ENCODE results near the gene SUCLG1.
A peak's percentile ranks its signal among the peaks of the same experiment; 100 is the strongest.

The SUCLG1 gene

DNA sequence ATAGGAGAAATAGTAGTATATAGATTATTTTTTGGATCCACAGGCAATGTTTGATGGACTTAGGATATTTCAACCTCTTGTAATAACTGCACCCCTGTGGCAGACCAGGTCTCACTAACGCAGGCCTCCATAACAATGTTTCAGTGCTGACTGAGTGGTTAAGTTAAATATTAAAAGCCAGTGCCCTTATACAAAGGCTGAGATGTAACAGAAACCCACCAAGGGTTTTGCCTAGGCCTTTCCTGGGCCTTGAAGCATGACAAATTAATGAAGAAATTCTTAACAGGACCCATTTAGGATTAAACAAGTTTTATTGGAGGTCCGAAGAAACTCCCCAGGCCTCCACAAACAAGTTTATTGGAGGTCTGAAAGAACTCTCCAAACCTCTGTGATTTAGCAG lies 1.6 kb upstream of the SUCLG1 start:
- no peak for DNase-seq

DNA sequence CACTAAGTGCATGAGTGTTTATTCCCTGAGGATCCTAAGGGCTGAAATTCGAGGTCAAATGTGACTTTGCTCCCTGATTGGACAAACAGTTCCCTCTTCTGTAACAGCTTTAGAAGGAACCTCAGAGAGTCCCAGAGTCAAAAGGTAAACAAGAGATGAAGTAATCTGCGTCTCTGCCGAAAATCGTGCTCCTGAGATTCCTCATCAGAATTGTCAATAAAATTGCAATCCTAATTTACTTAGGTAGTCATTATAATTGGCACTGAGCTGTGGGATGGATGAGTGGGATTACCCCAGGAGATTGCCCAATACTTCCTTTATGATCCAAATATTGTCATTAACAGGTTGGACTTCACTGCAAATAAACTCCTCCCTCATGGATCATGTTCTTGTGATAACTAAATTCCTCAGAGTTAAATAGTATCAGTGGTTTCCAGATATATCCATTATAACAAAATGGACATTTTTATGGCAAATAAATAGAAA lies 907 bp upstream of the SUCLG1 start:
- no peak for DNase-seq

DNA sequence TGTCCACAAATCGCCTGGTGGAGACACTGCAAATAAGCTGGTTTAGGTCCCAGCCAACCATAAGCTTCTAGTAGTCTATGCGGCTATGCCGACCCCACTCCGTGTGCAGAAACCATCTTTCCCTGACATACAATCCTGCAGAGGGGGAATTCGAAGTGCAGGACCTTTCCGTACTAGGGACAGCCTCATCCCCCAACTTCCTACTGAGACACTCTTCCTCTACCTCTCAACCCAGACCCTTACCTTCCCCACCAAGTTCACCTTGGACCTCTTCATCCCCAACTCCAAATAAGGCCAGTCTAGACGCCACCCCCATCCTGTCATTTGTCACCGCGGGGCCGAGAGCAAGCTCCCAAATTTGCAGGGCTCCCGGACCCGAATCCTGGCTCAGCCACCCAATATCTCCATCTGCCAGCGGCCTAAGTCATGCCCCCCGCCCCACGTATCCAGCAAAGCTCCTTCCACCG lies 496 bp downstream of the SUCLG1 start:
- no peak for DNase-seq

DNA sequence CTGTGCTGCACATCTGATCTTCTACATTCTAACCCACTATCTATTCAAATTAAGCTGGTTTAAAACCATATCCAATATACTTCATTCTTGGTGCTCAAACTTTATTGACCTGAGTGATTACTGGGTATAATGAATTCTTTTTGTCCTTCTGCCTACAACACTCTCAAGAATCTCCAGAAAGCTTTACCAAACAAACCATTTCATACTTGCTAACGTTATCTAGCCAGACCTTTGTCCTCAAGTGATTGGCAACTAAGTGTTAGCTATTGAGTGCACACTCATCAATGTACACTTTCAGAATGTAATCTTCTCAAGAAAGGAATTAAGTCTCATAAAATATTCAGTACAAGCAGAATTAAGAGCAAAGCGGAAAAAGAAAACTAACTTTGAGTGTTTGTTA lies 1.4 kb downstream of the SUCLG1 start:
- DNase-seq, result no peak

DNA sequence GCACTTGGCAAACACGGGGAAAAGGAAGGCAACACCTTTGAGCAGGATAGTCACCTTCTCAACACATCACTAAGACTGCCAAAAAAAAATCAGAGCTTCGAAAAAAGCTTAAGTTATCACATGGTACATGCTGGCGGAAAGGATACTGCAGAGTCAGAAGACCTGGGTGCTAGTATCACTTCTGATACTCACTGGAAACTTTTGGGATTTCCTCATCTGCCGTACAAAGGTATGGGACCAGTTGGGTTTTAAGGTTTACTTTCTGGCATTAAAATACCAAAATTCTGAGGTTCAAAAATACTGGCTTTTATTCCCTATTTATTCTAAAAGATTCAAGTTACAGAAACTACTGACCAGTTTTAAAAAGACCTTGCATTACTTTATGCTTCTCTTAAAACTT lies 2.9 kb downstream of the SUCLG1 start:
- DNase-seq, result no peak

DNA sequence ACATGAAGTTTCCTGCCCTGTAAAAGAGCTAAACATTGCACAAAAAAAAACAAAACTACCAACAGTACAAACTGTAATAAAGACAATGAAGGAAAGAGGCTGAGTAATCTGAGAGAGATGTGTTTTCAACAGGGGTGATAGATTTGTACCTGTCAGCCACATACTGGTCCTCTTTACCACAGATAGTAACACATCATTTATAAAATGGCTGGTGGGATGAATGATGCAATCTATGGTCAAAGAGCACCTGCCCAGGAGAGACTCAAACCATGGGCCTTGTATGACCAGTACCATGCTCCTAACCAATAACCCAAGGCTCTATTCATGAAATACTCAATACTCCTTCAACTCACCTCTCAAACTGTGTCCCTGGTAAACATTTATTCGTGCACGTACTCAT lies 4.5 kb downstream of the SUCLG1 start:
- no peak for DNase-seq

DNA sequence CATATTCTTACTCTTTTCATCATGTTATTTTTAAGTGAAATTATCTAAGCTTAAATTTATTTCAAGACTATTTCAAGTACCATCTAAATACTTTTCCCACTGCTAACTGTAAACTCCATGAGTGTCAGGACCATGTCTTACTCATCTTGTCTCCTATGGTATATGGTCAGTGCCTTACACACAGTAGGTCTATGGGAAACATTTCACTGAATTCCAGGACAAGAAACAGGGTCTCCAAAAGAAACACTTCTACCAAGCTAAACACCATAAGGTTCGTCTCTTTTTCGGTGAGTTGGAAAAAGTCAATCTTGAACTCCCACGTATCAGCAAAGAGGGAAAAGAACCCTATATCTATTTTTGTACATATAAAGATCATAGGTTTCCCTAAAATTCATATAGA lies 6.5 kb downstream of the SUCLG1 start:
- DNase-seq, result no peak

DNA sequence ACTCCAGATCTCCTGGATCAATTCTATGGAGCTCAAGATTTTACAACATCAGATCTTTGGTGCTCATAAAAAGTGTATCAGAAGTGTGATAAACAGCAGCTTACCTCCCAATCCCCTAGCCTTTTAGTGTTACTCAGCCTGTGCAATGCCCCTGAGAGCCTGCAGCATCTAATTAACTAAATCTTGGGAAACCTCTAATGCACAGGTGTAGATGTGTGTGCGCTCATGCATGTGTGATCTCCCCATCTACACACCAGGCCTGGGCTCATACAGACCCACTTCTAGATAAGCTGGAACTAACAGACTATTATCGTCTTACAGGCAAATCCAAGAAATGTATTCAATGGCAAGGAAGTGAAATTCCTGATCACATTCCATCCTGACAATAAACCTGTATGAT lies 7.5 kb downstream of the SUCLG1 start:
- no peak for DNase-seq

DNA sequence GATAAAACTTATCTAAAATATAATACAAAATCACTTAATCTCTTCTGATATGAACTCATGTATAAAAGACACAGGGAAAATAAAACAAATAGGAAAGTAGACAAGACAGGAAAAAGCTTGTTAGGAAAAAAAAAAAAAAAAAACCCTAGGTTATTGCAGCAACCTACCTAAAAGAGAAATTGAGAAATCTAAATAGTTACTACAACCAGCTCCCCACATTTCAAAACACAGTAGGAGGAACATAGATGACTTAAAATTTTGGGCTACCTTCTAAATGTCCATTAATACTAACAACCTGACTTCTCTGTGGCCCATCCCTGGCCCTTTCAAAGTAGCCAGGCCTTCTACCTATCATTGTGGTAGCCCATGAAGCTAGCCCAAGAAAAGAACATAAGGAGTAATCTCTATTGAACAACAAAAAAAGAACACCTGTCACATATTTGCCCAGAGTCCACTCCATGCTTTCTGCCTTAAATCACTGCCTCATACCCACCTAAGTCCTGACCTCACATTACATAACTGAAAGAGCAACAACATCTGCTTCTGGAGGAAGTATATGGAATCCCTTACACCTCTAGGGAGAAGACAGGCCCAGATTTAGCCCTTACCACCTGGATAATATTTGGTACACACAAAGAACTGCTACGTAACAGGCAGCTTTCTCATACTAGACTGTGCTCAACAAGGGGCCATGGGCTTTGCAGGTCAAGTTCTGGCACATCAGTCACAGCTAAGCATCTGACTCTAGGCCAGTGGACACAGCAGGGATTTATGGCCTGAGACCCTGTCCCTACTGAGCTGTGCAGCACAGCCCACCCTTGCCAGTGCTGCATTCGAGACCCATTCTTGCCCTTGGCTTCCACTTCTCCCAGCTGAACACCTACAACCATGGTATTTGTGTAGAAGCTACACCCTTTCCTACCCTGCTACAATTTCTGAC lies 8.5 kb downstream of the SUCLG1 start:
- DNase-seq, result no peak

DNA sequence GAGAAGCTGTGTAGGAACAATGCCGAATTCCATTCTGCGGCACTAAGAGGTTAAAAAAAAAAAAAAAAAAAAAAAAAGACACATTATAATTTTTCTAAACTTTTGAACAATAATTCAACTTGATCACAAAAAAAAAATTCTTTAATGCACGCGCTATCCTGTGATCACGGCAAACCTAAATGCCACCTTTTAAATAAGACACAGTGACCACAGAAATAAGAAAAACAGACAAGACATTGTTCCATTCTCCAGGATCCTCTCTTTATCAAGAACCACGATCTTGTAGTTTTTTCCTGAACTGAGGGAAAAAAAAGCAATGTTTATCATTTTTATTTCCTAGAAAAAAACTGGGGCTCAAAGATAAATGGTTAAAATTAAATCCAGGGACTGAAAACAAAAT lies 9.4 kb downstream of the SUCLG1 start:
- DNase-seq, result no peak

DNA sequence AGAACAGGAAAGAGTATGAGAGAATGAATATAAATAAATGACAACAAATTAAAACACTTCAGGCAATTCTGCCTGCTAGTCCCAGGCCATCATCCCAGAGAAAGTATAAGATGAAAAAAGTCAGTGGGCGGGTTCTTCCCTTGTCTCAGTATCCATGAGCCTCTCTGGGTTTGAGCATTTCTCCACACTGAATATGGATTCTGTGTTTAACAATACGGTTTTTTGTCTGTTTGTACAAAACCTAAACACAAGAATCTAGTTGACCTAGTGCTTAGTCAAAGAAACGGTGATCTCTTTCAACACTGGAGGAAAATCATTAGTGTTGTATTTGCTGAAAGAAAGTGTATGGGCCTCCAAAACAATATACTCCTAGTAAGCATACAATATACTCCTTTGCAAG lies 10.0 kb downstream of the SUCLG1 start:
- no peak for DNase-seq

DNA sequence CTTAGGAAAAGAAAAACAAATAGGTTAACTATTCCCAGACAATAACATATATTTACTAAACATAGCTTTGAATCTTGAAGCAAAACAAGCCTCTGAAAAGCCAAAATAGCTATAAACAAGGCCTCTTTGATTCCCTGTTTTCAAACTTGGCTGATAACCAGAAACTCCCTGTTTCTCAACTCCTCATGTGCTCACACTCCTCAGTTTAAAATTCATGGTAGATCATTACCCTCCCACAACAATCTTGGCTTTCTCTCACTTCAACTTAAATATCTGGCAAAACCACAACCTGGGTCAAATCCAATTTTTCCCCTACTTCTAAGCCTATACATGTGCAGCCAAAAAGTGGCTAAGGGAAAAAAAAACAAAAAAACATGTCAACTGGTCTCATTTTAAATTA lies 15.6 kb downstream of the SUCLG1 start:
- peak in 1 of 2 donors; percentile 15 for DNase-seq

DNA sequence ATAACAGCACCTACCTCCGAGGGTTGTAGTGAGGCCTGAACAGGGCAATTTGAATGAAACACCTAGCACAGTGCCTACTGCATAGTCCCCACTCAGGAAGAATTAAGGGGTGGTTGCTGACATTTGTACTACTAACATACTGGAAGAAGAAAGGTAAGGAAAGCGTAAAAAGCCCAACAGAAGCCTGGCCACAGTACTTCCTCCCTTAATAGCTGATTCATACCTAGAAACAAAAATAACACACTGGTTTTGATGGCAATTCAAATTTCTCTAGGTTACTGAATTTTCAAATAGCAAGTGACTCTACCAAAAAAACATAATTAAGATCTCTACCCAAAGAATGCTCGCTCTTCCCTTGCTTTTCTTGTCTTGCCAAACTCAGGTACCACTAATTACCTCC lies 16.2 kb downstream of the SUCLG1 start:
- no peak for DNase-seq

DNA sequence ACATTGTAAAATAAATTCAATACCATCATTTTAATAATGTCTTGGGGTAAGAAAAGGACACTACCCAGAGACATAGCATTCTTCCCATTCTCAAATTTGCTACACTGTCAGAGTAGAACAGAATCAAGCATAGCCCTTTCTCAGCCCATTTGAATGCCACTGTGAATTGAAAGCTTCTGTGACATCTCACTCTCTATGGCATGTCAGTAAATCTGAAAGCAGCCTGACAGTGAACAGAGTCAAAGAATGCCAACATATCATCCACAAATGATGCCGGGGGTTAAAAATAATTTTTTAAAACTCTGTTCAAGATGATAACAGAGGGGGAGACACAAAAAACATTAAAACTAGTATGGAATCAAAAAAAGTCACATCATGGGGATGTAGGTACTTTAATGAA lies 17.6 kb downstream of the SUCLG1 start:
- DNase-seq, result no peak

DNA sequence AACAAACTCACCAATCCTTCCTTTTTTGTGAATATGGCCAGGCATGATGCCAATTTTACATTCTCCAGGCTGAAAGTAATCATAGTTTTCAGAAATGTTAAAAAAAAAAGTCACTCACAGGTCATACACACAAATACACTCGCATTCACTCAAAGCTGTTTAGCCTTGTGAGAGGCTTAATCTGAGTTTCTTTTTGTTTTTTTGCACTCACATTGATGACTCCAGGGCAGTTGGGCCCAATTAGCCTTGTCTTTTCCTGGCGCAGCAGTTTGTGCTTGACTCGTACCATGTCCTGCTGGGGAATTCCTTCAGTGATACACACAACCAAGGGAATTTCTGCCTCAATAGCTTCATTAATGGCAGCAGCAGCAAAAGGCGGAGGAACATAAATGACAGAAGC lies 18.0 kb downstream of the SUCLG1 start:
- DNase-seq, result no peak

DNA sequence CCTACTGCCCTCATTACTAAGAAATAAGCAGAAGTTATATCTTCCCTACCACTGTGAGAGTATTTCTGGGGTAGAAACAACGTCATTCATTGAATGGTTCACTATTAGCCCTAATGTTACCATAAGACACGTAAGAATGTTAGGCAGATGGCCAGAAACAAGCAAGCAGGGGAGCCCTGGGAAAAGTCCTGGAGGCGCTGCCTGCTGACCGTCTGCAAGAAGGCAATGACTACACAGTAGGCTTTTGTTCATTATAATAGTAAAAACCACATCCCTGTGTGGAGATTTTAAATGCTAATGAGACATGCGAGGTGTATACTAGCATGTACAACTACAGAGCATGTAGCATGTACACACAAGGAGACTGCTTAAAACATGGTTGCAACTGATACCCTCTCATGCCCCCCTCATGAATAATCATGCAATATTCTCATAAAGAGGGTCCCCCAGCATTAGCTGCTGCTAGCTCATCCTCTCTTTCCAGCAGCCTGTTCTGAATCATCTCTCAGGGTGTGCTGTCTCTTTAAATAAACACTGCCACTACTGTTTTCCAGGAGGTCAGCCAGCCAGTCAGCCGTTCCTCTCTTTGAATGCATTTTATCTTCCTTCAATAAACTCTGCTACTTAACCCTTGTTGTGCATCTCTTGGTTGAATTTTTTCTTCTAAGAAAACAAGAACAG lies 23.6 kb downstream of the SUCLG1 start:
- peak; percentile 7 to 60 for DNase-seq

DNA sequence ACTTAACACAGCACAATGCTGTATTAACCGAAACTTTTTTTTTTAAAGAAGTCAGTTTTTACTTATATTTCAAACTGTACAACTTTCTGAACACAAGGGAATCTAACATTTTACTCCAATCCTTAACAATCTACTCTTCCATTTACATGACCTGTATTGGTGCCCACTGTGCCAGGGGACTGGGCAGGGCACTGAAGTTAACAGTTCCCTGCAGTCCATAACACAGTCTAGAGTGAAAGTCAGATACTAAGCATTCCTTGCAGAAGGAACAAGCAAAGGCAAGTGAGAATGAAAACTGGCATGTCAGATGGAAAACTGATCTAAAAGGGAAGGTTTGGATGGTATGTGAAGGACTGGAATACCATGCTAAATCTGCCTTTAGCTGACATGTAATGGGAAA lies 29.8 kb downstream of the SUCLG1 start:
- DNase-seq, result no peak

DNA sequence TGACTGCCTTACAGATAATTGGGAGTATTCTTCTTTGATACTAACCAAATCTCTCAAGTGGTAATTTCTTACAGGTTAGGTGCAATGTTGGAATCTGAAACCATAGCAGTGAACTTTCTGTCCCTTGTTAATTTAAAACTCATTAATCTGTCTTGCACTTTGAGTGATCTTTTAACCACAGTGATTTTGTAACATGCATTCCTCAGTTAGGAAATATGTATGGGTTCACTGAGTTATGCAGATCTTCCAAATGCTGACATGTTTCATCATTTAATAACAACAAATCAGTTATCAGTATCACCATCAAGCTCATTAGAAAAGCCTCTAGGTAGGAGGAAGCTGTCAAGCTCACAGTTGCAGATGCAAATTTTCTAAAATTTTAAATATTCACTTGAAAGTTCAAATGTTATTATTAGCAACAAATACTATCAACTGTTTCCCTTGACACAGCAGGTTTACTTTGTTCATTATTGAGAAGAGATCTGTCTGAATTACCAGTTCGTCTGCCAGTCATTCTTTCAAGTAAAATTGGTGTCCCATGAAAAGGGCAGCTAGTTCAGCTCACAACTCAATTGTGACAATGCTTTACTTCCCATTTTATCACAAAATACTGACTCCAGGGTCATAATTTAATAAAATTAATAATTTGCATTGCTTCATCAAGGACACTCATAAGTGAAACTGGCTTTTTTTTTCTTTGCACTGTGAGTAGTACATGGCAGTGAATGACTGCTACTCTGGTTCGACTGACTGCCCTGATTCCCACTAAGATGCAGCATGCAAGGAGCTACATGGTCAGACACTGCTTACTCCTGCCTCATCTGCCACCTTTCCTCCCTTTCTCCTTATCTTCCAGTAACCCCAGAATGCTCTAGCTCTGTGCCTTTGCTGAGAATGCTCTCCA lies 31.6 kb downstream of the SUCLG1 start:
- DNase-seq, result no peak

DNA sequence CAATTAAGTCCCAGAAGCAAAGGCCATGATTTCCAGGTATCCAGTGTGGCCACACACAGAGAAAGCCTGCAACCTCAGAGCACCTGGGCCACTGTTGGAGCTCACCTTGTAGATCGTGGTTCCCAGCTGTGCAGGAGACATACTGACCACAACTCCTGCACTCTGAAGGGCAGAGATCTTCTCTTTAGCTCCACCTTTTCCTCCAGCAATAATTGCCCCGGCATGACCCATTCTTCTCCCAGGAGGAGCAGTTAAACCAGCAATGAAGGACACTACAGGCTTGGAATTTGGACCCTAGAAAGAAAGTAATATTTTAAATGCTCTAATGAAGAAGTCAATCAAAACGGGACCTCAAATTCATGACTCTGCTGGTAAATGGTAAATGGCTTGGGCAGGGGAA lies 33.8 kb downstream of the SUCLG1 start:
- no peak for DNase-seq

DNA sequence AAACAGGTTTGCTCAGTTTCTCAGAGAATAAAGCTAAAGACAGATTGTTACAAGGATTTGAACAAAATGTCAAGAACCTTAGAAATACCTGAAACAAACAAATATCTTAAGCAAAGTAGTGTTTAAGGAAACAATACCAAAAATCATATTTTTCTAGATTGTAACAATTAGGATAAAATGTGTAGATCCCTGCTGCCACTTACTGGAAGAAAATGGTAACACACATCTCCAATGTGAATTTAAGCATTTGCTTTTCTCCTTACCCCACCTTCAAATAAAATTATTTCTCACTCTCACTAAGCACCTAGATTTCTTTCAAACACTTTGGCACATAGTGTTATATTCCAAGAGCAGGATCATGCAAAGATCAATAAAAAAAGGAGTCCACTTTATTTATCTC lies 34.9 kb downstream of the SUCLG1 start:
- DNase-seq, result peak in 1 of 2 donors; percentile 28

DNA sequence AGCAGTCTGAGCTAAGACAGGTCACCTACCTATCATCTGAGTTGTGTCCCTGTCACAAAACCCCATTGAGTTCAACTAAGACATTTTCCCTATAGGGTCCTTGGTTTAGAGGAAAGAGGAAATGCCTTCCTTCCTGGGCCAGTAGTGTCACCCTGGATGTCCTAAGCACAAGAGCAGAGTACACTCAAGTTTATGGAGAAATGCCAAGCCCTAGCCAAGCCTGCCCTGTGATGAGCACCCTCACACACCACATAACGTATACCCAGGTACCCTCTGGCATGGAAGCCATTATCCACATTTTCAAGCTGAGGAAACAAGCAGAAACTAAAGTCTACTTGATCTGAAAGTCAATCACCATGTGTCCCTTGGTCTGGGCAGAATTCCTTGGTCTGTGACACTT lies 37.3 kb downstream of the SUCLG1 start:
- no peak for DNase-seq

DNA sequence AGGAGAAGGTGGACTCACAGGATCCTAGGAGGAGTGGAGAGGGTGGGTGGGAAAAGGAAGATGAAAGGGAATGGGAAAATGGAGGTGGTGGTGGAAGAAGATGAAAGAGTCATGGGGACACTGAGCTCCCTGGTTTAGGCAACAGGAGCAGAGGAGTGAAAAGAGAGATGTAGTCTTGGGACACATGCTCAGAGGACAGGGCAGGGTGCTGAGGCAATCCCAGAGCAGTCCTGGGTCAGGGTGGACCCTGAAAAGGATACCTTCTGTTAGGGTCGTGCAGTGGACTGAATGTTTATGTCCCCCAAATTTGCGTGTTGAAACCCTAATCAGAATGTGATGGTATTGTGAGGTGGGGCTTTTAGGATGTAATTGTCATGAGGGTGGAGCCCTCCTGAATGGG lies 37.9 kb downstream of the SUCLG1 start:
- no peak for DNase-seq
